ENCODE results near the gene COL25A1.
"Not testable (repeated sequence)": the region's sequence is repeated elsewhere in the genome, so short reads cannot be mapped to it uniquely, and the experiment has no call there.

The COL25A1 gene

GRCh38 chr4:109113521-109113920, 188.9 kb downstream of the COL25A1 start:
- no peak for DNase-seq

GRCh38 chr4:109111031-109111430, 191.4 kb downstream of the COL25A1 start:
- no peak for DNase-seq

GRCh38 chr4:109108215-109108614, 194.2 kb downstream of the COL25A1 start:
- not testable (repeated sequence) for DNase-seq

GRCh38 chr4:109094056-109094455, 208.4 kb downstream of the COL25A1 start:
- DNase-seq: no peak

GRCh38 chr4:109091727-109092409, 210.6 kb downstream of the COL25A1 start:
- no peak for DNase-seq

GRCh38 chr4:109083911-109084310, 218.5 kb downstream of the COL25A1 start:
- no peak for DNase-seq

- DNase-seq: no peak
Measured at GRCh38 chr4:109079731-109080130, 222.7 kb downstream of the COL25A1 start.

- no peak for DNase-seq
Measured at GRCh38 chr4:109079201-109079600, 223.3 kb downstream of the COL25A1 start.

GRCh38 chr4:109078724-109079123, 223.7 kb downstream of the COL25A1 start:
- DNase-seq: no peak

GRCh38 chr4:109077505-109077904, 225.0 kb downstream of the COL25A1 start:
- no peak for DNase-seq

GRCh38 chr4:109076709-109077108, 225.7 kb downstream of the COL25A1 start:
- DNase-seq: not testable (repeated sequence)

- DNase-seq: no peak
Measured at GRCh38 chr4:109075621-109076020, 226.8 kb downstream of the COL25A1 start.

- no peak for DNase-seq
Measured at GRCh38 chr4:109072595-109072994, 229.9 kb downstream of the COL25A1 start.

GRCh38 chr4:109070677-109071076, 231.8 kb downstream of the COL25A1 start:
- not testable (repeated sequence) for DNase-seq

GRCh38 chr4:109067508-109068235, 234.8 kb downstream of the COL25A1 start:
- no peak for DNase-seq

GRCh38 chr4:109065006-109065405, 237.5 kb downstream of the COL25A1 start:
- DNase-seq: no peak

GRCh38 chr4:109053257-109053656, 249.2 kb downstream of the COL25A1 start:
- DNase-seq: no peak

- no peak for DNase-seq
Measured at GRCh38 chr4:109052821-109053220, 249.6 kb downstream of the COL25A1 start.

- DNase-seq: no peak
Measured at GRCh38 chr4:109051054-109051453, 251.4 kb downstream of the COL25A1 start.

GRCh38 chr4:109049926-109050325, 252.5 kb downstream of the COL25A1 start:
- no peak for DNase-seq

- no peak for DNase-seq
Measured at GRCh38 chr4:109046471-109047201, 255.8 kb downstream of the COL25A1 start.

- DNase-seq: no peak
Measured at GRCh38 chr4:109044431-109044830, 258.0 kb downstream of the COL25A1 start.

GRCh38 chr4:109043286-109043685, 259.2 kb downstream of the COL25A1 start:
- DNase-seq: no peak
